Peyer's patch (tissue), 4 donors: ENCODE results near the gene KIFC1.
A peak's percentile ranks its signal among the peaks of the same experiment; 100 is the strongest.

Experiments used
- POLR2A ChIP-seq, 2 donors: fragments of 450-650 bp; IDR thresholded peaks; one replicate each; pipeline ENCODE4 v1.5.1; 2017; ENCODE audit warnings: antibody characterized with exemption in 2 of 2, mild to moderate bottlenecking in 2 of 2, moderate library complexity in 2 of 2
- TF ChIP-seq, protein P1 (sequence below), 6 experiments: fragments of 450-650 bp in 4 of 6; fragments of 200-600 bp in 2 of 6; sonication (generic) in 1 of 6; IDR thresholded peaks; one replicate each; pipeline ENCODE4 v1.5.1; 2017 to 2019; ENCODE audit warnings: antibody characterized with exemption in 6 of 6, mild to moderate bottlenecking in 3 of 6, moderate library complexity in 1 of 6

DNA sequence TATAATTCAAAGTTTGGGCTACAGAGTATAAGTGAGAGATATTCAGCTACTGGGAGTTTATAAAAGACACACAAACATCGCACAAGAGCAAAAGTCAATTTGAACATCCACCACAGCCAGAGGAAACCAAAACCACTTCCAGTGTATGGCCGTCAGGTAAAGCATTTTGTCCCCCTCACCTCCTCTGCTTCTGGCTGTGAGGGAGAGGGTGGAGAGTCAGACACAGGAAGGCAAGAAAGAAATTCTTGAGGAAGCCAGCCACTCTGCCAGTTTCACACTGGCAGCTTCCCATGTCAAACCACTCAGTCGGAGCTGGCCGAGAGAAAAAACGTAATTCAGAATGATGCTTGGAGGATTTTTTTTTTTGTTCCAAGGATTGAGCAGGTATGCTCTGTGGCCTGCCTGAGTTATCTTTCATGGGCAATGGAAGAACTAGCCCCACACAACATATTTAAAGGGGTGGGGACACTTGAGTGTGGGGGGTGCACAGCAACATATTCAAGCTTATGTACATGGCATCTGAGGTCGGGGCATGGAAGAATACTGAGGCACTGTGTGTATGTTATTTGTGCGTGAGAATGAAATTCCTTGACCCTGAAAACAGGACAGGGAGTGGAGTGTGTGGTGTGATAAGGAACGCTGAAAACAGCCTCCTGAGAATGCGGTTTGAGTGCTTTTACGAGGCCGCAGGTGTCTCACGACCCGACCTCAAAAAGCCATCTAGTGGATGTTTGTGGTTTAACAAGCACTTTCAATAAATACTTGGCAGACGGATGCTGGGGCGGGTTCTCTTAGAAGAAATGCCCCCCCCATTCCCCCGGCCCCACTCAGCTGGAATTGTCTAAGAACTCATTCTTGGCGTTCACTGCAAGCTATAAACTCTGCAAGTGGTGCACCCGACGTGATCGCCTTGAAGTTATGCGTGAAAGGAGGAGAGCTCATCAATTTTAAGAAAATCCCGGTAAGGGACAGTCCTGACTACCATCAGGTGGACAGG is 46.6 kb upstream of the KIFC1 start:
- TF ChIP-seq, protein P1, sequence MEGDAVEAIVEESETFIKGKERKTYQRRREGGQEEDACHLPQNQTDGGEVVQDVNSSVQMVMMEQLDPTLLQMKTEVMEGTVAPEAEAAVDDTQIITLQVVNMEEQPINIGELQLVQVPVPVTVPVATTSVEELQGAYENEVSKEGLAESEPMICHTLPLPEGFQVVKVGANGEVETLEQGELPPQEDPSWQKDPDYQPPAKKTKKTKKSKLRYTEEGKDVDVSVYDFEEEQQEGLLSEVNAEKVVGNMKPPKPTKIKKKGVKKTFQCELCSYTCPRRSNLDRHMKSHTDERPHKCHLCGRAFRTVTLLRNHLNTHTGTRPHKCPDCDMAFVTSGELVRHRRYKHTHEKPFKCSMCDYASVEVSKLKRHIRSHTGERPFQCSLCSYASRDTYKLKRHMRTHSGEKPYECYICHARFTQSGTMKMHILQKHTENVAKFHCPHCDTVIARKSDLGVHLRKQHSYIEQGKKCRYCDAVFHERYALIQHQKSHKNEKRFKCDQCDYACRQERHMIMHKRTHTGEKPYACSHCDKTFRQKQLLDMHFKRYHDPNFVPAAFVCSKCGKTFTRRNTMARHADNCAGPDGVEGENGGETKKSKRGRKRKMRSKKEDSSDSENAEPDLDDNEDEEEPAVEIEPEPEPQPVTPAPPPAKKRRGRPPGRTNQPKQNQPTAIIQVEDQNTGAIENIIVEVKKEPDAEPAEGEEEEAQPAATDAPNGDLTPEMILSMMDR (IDR thresholded peaks at IDR 0.05) = peak; percentile 60 to 79 (median 68)
- no peak for TF ChIP-seq POLR2A (IDR thresholded peaks at IDR 0.05)
